Endothelial cell of umbilical vein (primary cell): ENCODE data around the gene ARHGAP21.

ENCODE experiments used
- MAX ChIP-seq: IDR thresholded peaks from 2 replicates; pipeline ENCODE4 v1.6.1; 2011; ENCODE audit not compliant: insufficient read depth, insufficient read length
- POLR2AphosphoS5 ChIP-seq: IDR thresholded peaks from 2 replicates; pipeline ENCODE4 v1.6.1; 2012; ENCODE audit warnings: low read depth, mild to moderate bottlenecking, control low read depth, low read length, moderate library complexity; ENCODE audit not compliant: insufficient read depth
- TF ChIP-seq, protein P1 (sequence below), 2 donors: IDR thresholded peaks; 1 replicate in 1 of 2; 2 replicates in 1 of 2; pipeline ENCODE4 v1.5.1; 2011; ENCODE audit warnings: low read length in 2 of 2, mild to moderate bottlenecking in 2 of 2, moderate library complexity in 2 of 2, control low read depth in 1 of 2, inconsistent platforms in 1 of 2, low read depth in 1 of 2; ENCODE audit not compliant: insufficient read depth in 1 of 2; ENCODE audit errors: extremely low read depth in 1 of 2

DNA sequence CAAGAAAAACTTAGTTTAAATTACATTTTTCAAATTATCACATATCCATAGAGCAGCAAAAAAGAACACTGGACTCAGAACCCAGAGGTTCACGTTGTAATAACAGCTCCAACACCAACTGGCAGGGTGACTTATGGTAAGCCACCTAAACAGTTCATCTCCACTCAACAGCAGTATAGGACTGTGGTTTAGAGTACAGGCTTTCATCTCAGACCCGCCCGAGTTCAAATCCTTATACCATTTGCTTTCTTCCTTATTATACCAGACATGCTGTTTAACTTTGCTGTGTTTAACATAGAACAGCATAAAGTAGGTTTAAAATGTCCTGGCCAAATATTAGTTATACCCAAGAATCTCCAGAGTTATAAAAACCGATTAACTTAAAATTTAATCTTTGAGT is 97.9 kb downstream of the ARHGAP21 start:
- TF ChIP-seq MAX (no peak), POLR2AphosphoS5 (no peak)
- TF ChIP-seq, protein P1, sequence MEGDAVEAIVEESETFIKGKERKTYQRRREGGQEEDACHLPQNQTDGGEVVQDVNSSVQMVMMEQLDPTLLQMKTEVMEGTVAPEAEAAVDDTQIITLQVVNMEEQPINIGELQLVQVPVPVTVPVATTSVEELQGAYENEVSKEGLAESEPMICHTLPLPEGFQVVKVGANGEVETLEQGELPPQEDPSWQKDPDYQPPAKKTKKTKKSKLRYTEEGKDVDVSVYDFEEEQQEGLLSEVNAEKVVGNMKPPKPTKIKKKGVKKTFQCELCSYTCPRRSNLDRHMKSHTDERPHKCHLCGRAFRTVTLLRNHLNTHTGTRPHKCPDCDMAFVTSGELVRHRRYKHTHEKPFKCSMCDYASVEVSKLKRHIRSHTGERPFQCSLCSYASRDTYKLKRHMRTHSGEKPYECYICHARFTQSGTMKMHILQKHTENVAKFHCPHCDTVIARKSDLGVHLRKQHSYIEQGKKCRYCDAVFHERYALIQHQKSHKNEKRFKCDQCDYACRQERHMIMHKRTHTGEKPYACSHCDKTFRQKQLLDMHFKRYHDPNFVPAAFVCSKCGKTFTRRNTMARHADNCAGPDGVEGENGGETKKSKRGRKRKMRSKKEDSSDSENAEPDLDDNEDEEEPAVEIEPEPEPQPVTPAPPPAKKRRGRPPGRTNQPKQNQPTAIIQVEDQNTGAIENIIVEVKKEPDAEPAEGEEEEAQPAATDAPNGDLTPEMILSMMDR (IDR thresholded peaks at IDR 0.05; ENCODE audit: extremely low read depth in 1 of 2, insufficient read depth in 1 of 2, low read depth in 1 of 2, low read length in 2 of 2), result no peak
